ENCODE results near the gene RBM43. TPM values are rescaled to one million over a fixed set of nuclear protein-coding genes. Genes with fewer than 3 reads are reported as not detected.

The RBM43 gene
- total RNA-seq, 1 experiment from 2014 or later: 1.8 TPM

- 0 out of 2 replicates have a peak, but pooled peaks cover 2% of the 10 kb centered on the region for H3K79me2 ChIP-seq (ENCODE audit: insufficient read depth, low read length)
- H3K27ac ChIP-seq (ENCODE audit: insufficient read length, low read depth, low read length): no peak overlapping the region
- no peak overlapping the region for H3K4me3 Mint-ChIP-seq
- no peak overlapping the region for H2BK15ac ChIP-seq (ENCODE audit: low read depth, low read length)
- H3K56ac ChIP-seq (ENCODE audit: insufficient read length, low read depth, low read length): no peak overlapping the region
- H2AFZ ChIP-seq (ENCODE audit: low read length): no peak overlapping the region
- H3K4me1 Mint-ChIP-seq: peaks cover 32% of the 10 kb centered on the region in 2 experiments
- no peak overlapping the region for H4K8ac ChIP-seq (replicated peaks; ENCODE audit: insufficient read length, low read depth, low read length)
- no peaks in the 10 kb centered on the region for H4K20me1 ChIP-seq (ENCODE audit: control insufficient read depth, insufficient read depth, insufficient read length)
- H3K4me2 ChIP-seq (ENCODE audit: insufficient read depth, insufficient read length, low read length): no peak overlapping the region
- H2BK5ac ChIP-seq (ENCODE audit: insufficient read length, low read length): no peak overlapping the region
- no peaks in the 10 kb centered on the region; the same call in 1 of the 2 replicates for H3K4me1 ChIP-seq (ENCODE audit: insufficient read depth, low read length)
- H3K14ac ChIP-seq (ENCODE audit: insufficient read depth, low read length): no peak overlapping the region
- no peak for DNase-seq
- H3K9ac ChIP-seq (ENCODE audit: extremely low read depth, insufficient read length, low read length): no peak overlapping the region
- no peaks in the 10 kb centered on the region for H3K79me1 ChIP-seq (ENCODE audit: insufficient read depth, low read depth, low read length, poor library complexity, severe bottlenecking)
- H3K36me3 Mint-ChIP-seq (ENCODE audit: insufficient read depth in 1 of 3, low read depth in 3 of 3): peaks cover 0 to 2% (median 0%) of the 10 kb centered on the region in 3 experiments; a peak in 1 of 7 replicates
- H3K9me3 ChIP-seq (ENCODE audit: control insufficient read depth, low read depth, low read length): no peaks in the 10 kb centered on the region
- no peak overlapping the region for H3K18ac ChIP-seq (ENCODE audit: insufficient read length, low read depth, low read length)
- no peak overlapping the region for H3K4ac ChIP-seq (ENCODE audit: low read depth, low read length)
- no peak overlapping the region for H2BK12ac ChIP-seq (ENCODE audit: insufficient read length, low read depth, low read length)
- H3K27ac Mint-ChIP-seq: no peak overlapping the region
- H3K27me3 ChIP-seq (ENCODE audit: insufficient read depth, low read length): no peaks in the 10 kb centered on the region
- H3K23ac ChIP-seq (ENCODE audit: insufficient read length, low read depth, low read length): no peak overlapping the region
- no peak overlapping the region for H2BK120ac ChIP-seq (ENCODE audit: low read depth, low read length, poor library complexity, severe bottlenecking)
- no peak overlapping the region for H3T11ph ChIP-seq (ENCODE audit: low read length)
- H2BK20ac ChIP-seq (ENCODE audit: low read depth, low read length, poor library complexity, severe bottlenecking): no peak overlapping the region
- TF ChIP-seq CTCF (conservative IDR thresholded peaks at IDR 0.05): no peak
- H3K23me2 ChIP-seq (ENCODE audit: insufficient read length, low read depth, low read length, poor library complexity, severe bottlenecking): no peaks in the 10 kb centered on the region
- no peak overlapping the region for H2AK5ac ChIP-seq (ENCODE audit: insufficient read length, low read length)
- no peak overlapping the region for H4K91ac ChIP-seq (ENCODE audit: insufficient read length, low read depth, low read length)
- H3K27me3 Mint-ChIP-seq (ENCODE audit: low read depth): no peaks in the 10 kb centered on the region
- no peak overlapping the region for H4K5ac ChIP-seq (ENCODE audit: insufficient read length, low read depth, low read length)
- H3K9me3 Mint-ChIP-seq: peaks cover 0 to 2% of the 10 kb centered on the region in 2 experiments; a peak in 2 of 5 replicates
Observed at GRCh38 chr2:151265991-151266390, 4.3 kb upstream of the RBM43 start.
